VCaP (cell line): ENCODE results near the gene DSTYK.
"Not testable (repeated sequence)": the region's sequence is repeated elsewhere in the genome, so short reads cannot be mapped to it uniquely, and the experiment has no call there.

Experiments used
- H3K27ac ChIP-seq: fragments of 450-650 bp; 2 replicates; pipeline ENCODE4 v1.5.1; 2017
- CTCF ChIP-seq: fragments of 450-650 bp; conservative IDR thresholded peaks from 2 replicates; pipeline ENCODE4 v1.5.1; 2017; ENCODE audit warnings: mild to moderate bottlenecking, moderate library complexity

The DSTYK gene

DNA sequence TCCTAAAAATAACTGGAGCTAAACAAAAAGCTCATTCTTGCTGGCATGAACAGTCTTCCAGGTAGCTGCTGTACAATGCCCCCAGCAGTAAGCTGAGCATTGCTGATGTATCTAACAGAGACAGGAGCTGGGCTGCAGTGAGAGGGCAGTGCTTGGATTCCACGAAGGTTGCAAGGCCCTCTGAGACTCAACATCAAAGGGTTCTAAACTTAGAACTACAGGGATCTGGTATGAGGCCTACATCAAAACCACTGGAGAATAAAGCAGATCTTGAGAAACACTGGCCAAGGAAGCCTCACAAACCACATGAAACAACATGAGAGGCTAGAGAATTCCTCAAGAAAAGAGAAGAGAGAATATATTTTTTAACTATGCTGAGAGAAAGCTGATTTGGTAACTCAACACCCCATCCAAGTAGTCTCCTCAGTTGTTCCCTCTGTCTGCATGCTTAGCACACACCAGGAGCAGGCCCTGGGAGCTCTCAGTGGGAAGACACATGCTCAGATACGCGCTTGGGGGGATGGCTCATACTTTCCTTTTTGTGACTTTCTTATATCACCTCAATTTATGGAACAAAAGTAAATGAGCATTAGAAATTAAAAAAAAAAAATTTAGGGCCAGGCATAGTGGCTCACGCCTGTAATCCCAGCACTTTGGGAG, 27.7 kb downstream of the DSTYK start:
- no peak overlapping the region for H3K27ac ChIP-seq
- TF ChIP-seq CTCF: no peak

DNA sequence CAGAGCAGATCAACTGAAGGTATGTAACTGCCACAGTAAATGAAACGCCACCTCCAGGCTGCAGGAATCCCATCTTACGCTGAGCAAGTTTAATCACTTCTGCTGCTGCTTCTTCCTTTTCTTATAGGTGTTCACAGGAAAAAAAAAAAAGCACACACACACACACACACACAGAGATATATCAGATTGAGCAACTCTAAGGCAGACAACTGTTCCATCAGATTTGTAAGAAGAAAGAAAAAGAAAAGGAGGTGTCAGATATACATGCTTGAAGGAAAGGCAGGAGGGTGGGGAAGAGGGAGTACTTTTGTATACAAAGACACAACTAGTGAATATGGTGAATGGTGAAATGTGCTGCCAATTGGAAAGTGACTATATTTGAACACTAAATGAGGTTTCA, 28.6 kb downstream of the DSTYK start:
- H3K27ac ChIP-seq: no peak overlapping the region
- TF ChIP-seq CTCF: no peak

GRCh38 chr1:205180331-205180730, 31.2 kb downstream of the DSTYK start:
- not testable (repeated sequence) for H3K27ac ChIP-seq

DNA sequence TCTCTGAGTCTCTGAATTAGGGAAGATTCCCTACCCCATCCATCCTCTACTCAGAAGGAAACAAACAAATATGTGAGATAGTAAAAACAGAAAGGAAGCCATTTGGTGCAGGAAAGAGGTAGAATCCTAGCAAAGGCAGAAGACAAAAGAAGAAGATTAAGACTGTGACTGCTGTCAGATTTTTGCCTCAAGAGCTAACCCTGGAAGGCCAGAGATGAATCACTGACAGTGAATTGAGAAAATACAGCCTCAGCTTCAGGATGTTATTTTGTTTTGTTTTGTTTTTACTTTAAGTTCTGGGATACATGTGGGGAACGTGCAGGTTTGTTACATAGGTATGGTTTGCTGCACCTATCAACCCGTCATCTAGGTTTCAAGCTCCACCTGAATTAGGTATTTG, 31.7 kb downstream of the DSTYK start:
- no peak for TF ChIP-seq CTCF
- H3K27ac ChIP-seq: no peak overlapping the region

DNA sequence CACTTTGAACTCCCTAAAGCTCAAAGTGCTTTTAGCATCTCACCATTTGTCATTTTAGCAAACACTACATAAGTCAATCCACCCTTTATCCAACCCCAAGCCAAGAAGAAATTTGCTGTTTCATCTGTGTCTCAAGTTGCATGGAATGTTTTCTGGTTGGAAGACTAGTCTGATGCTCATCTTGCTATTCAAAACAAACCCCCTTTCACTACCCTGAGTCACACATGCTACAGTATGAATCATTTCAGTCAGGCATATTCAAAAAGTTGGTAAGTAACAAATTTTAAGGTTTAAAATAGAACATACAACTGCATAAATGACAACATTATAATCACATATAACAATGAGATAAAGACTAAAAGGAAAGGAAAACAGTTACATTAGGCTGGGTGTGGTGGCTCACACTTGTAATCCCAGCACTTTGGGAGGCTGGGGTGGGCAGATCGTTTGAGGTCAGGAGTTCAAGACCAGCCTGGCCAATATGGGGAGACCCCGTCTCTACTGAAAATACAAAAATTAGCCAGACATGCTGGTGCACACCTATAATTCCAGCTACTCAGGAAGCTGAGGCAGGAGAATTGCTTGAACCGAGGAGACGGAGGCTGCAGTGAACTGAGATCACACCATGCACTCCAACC, 38.7 kb downstream of the DSTYK start:
- TF ChIP-seq CTCF: no peak
- H3K27ac ChIP-seq: no peak overlapping the region

GRCh38 chr1:205171369-205171768, 40.1 kb downstream of the DSTYK start:
- H3K27ac ChIP-seq: no peak overlapping the region
- TF ChIP-seq CTCF: no peak

DNA sequence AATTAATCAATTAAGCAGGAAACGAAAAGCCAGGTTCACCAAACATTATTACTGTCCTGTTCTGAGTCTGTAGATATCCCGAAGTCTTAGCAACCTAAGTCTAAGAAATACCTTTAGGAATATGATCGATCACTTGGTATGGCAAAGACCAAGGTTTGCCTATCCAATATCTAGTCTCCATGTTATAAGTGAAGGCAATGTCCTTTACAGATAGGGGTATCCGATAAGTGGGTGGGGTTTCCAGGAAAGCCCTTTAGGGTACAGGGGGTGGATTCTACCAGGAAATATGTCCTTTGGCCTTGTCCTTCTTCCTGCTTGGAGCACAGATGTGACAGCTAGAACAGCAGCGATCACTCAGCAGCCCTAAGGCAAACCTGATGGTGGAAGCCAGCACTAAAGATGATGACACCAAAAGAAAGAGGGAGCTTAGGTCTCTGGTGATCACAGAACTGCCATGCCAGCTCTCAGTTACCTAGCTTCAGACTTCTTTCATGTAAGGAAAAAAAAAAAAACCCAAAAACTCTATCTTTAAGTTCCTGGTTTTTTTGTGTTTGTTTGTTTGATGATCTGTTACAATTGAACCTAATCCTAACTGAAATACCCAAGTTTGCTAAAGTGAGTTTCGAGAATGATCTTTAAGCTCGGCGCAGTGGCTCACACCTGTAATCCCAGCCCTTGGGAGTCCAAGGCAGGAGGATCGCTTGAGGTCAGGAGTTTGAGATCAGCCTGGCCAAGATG, 40.8 kb downstream of the DSTYK start:
- TF ChIP-seq CTCF: no peak
- H3K27ac ChIP-seq: no peak overlapping the region

DNA sequence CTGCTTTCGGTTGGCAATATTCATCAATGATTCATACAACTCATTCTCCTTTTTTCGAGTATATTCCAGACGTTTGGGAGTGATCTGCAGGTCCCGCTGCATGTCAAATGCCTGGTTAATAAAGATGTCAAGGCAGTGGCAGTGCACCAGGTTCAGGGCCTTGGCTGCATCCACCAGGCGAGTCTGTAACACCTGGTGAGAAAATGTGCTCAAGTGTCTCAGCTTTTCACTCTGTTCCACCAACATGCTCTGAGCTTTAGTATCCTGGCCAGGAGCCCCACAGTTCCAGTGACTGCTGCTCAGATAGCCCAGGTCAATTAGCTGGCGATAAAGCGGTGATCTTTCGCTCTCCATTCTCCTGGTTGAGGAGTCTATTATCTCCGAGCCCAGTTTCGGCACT, 42.3 kb downstream of the DSTYK start:
- H3K27ac ChIP-seq: no peak overlapping the region
- TF ChIP-seq CTCF: no peak
